Measurements from ENCODE around the gene SLC25A6.

DNA sequence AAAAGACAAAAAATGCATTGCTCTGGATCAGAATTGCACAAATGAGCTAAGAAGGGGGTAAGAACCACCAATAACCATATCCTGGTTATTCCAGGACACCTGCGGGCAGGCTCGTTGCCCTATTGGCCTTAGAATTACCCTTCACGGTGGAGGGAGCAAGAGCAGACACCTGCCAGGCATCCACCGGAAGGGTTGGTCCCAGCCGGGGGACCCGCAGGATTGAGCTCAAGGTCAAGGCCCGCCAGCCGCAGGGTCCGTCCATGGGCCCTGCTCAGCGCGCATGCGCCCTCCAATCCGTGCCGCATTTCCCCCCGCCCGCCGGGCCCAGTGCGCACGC is 575 bp downstream of the SLC25A6 start:
- TF ChIP-seq, protein P1, sequence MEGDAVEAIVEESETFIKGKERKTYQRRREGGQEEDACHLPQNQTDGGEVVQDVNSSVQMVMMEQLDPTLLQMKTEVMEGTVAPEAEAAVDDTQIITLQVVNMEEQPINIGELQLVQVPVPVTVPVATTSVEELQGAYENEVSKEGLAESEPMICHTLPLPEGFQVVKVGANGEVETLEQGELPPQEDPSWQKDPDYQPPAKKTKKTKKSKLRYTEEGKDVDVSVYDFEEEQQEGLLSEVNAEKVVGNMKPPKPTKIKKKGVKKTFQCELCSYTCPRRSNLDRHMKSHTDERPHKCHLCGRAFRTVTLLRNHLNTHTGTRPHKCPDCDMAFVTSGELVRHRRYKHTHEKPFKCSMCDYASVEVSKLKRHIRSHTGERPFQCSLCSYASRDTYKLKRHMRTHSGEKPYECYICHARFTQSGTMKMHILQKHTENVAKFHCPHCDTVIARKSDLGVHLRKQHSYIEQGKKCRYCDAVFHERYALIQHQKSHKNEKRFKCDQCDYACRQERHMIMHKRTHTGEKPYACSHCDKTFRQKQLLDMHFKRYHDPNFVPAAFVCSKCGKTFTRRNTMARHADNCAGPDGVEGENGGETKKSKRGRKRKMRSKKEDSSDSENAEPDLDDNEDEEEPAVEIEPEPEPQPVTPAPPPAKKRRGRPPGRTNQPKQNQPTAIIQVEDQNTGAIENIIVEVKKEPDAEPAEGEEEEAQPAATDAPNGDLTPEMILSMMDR (IDR thresholded peaks at IDR 0.05), result no peak
- TF ChIP-seq POLR2A (IDR thresholded peaks at IDR 0.05), result no peak
- TF ChIP-seq EP300 (IDR thresholded peaks at IDR 0.05), result no peak

Data from ovary (tissue), 3 donors.